ENCODE measurements around the gene KL.

GRCh38 chr13:33072282-33072681, 56.1 kb downstream of the KL start:
- TF ChIP-seq TAF1 (IDR thresholded peaks at IDR 0.05; ENCODE audit: borderline replicate concordance, low read depth, low read length) (no peak), CTCF (IDR thresholded peaks at IDR 0.05) (no peak), USF1 (IDR thresholded peaks at IDR 0.05; ENCODE audit: borderline replicate concordance, low read depth) (no peak), RAD21 (IDR thresholded peaks at IDR 0.05; ENCODE audit: low read length) (no peak), GATA2 (CRISPR knock-in tag; IDR thresholded peaks at IDR 0.05) (no peak)
- TF ChIP-seq, protein P1, sequence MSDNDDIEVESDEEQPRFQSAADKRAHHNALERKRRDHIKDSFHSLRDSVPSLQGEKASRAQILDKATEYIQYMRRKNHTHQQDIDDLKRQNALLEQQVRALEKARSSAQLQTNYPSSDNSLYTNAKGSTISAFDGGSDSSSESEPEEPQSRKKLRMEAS (IDR thresholded peaks at IDR 0.05; ENCODE audit: low read depth), result no peak
- TF ChIP-seq, protein P2, sequence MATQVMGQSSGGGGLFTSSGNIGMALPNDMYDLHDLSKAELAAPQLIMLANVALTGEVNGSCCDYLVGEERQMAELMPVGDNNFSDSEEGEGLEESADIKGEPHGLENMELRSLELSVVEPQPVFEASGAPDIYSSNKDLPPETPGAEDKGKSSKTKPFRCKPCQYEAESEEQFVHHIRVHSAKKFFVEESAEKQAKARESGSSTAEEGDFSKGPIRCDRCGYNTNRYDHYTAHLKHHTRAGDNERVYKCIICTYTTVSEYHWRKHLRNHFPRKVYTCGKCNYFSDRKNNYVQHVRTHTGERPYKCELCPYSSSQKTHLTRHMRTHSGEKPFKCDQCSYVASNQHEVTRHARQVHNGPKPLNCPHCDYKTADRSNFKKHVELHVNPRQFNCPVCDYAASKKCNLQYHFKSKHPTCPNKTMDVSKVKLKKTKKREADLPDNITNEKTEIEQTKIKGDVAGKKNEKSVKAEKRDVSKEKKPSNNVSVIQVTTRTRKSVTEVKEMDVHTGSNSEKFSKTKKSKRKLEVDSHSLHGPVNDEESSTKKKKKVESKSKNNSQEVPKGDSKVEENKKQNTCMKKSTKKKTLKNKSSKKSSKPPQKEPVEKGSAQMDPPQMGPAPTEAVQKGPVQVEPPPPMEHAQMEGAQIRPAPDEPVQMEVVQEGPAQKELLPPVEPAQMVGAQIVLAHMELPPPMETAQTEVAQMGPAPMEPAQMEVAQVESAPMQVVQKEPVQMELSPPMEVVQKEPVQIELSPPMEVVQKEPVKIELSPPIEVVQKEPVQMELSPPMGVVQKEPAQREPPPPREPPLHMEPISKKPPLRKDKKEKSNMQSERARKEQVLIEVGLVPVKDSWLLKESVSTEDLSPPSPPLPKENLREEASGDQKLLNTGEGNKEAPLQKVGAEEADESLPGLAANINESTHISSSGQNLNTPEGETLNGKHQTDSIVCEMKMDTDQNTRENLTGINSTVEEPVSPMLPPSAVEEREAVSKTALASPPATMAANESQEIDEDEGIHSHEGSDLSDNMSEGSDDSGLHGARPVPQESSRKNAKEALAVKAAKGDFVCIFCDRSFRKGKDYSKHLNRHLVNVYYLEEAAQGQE (IDR thresholded peaks at IDR 0.05; ENCODE audit: low read depth, low read length), result no peak

Data from SK-N-SH (cell line).